Adrenal gland (tissue), 5 donors: ENCODE data around the gene NOSIP.

Source experiments
- POLR2A ChIP-seq, 2 donors: fragments of 450-650 bp; IDR thresholded peaks; one replicate each; pipeline ENCODE4 v1.6.1; 2017; ENCODE audit warnings: antibody characterized with exemption in 2 of 2, mild to moderate bottlenecking in 2 of 2, moderate library complexity in 1 of 2
- TF ChIP-seq, protein P1 (sequence below), 6 experiments: fragments of 450-650 bp in 4 of 6; fragments of 200-600 bp in 2 of 6; sonication (generic) in 1 of 6; IDR thresholded peaks; 1 replicate in 5 of 6; 2 replicates in 1 of 6; pipeline versions ENCODE4 v1.5.1 to v1.8.0; 2016 to 2021; ENCODE audit warnings: antibody characterized with exemption in 6 of 6, mild to moderate bottlenecking in 2 of 6, moderate library complexity in 1 of 6
- donor health status: DM: no; HTN: no; CAD: no.

DNA sequence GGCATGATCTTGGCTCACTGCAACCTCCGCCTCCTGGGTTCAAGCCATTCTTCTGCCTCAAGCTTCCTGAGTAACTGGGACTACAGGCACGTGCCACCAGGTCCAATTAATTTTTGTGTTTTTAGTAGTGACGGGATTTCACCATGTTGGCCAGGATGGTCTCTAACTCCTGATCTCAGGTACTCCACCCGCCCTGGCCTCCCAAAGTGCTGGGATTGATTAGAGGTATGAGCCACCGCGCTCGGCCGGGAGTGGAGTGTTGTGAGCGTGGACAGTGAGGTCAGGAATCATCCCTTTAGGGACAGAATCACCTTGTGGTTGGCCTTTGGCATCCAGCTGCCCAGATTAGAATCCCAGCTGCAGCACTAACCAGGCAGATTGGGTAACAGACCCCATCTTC is 49.3 kb upstream of the NOSIP start:
- TF ChIP-seq, protein P1, sequence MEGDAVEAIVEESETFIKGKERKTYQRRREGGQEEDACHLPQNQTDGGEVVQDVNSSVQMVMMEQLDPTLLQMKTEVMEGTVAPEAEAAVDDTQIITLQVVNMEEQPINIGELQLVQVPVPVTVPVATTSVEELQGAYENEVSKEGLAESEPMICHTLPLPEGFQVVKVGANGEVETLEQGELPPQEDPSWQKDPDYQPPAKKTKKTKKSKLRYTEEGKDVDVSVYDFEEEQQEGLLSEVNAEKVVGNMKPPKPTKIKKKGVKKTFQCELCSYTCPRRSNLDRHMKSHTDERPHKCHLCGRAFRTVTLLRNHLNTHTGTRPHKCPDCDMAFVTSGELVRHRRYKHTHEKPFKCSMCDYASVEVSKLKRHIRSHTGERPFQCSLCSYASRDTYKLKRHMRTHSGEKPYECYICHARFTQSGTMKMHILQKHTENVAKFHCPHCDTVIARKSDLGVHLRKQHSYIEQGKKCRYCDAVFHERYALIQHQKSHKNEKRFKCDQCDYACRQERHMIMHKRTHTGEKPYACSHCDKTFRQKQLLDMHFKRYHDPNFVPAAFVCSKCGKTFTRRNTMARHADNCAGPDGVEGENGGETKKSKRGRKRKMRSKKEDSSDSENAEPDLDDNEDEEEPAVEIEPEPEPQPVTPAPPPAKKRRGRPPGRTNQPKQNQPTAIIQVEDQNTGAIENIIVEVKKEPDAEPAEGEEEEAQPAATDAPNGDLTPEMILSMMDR (IDR thresholded peaks at IDR 0.05): no peak
- no peak for TF ChIP-seq POLR2A (IDR thresholded peaks at IDR 0.05)
